IMR-90 (cell line): ENCODE data around the gene GRAMD1B. TPM values are rescaled to one million over a fixed set of nuclear protein-coding genes. Genes with fewer than 3 reads are reported as not detected.

ENCODE experiments used
- ATAC-seq: fragments of 200-7000 bp; cut with Tn5 transposase; 2 replicates; pipeline ENCODE4 v1.9.1; 2020; ENCODE audit warnings: low read depth, mild to moderate bottlenecking, moderate library complexity
- BruUV-seq: library from RNA; stranded (reverse); fragments of 400-500 nt; replicated peaks from 2 replicates; lab custom pipeline; 2021; lab: Mats Ljungman, UMichigan
- CTCF ChIA-PET: fragments of 300-600 bp; formaldehyde crosslinking; extraction: SDS; loops from one replicate; lab custom pipeline; 2021; ENCODE audit warnings: antibody characterized with exemption; lab: Yijun Ruan, JAX
- POLR2A ChIA-PET: fragments of 300-600 bp; sonication (Branson Sonifier 250); formaldehyde crosslinking; loops from one replicate; lab custom pipeline; 2022; ENCODE audit warnings: antibody characterized with exemption; ENCODE audit not compliant: unreplicated experiment; lab: Charles Lee
- DNase-seq: peaks from one replicate; pipeline ENCODE4 v3.0.0; 2013
- H2AFZ ChIP-seq: replicated peaks from 2 replicates; pipeline ENCODE3; 2013; ENCODE audit warnings: low read length, mild to moderate bottlenecking; ENCODE audit not compliant: poor library complexity
- H2AK5ac ChIP-seq: 2 replicates; pipeline ENCODE4 v1.6.1; 2013; ENCODE audit warnings: low read depth, low read length, inconsistent platforms
- H2AK9ac ChIP-seq: replicated peaks from 2 replicates; pipeline ENCODE3; 2013; ENCODE audit warnings: mild to moderate bottlenecking, low read depth, low read length, moderate library complexity; ENCODE audit not compliant: poor library complexity
- H2BK120ac ChIP-seq: 2 replicates; pipeline ENCODE4 v1.6.1; 2013; ENCODE audit warnings: low read depth, low read length, inconsistent platforms
- H2BK15ac ChIP-seq: 3 replicates; pipeline ENCODE4 v1.6.1; 2013; ENCODE audit warnings: low read depth, low read length, inconsistent platforms
- H2BK20ac ChIP-seq: 2 replicates; pipeline ENCODE4 v1.6.1; 2013; ENCODE audit warnings: low read depth, mild to moderate bottlenecking, inconsistent platforms, low read length, moderate library complexity
- H2BK5ac ChIP-seq: 2 replicates; pipeline ENCODE4 v1.6.1; 2013; ENCODE audit warnings: mild to moderate bottlenecking, low read depth, low read length, inconsistent platforms; ENCODE audit not compliant: poor library complexity, severe bottlenecking
- H3K14ac ChIP-seq: replicated peaks from 2 replicates; pipeline ENCODE4 v1.6.1; 2013; ENCODE audit warnings: low read depth, low read length, inconsistent platforms
- H3K18ac ChIP-seq: 2 replicates; pipeline ENCODE4 v1.6.1; 2013; ENCODE audit warnings: low read depth, low read length, control low read depth
- H3K23ac ChIP-seq: 2 replicates; pipeline ENCODE4 v1.6.1; 2013; ENCODE audit warnings: low read depth, low read length, inconsistent platforms
- H3K27ac ChIP-seq: 2 replicates; pipeline ENCODE4 v1.5.1; 2013; ENCODE audit warnings: mild to moderate bottlenecking, control low read depth, low read length; ENCODE audit not compliant: insufficient read depth
- H3K27me3 ChIP-seq: 2 replicates; pipeline ENCODE4 v1.6.1; 2013; ENCODE audit warnings: low read length; ENCODE audit not compliant: control insufficient read depth, insufficient read depth
- H3K36me3 ChIP-seq: 2 replicates; pipeline ENCODE4 v1.6.1; 2013; ENCODE audit warnings: low read length, mixed read lengths; ENCODE audit not compliant: control insufficient read depth, insufficient read depth
- H3K4ac ChIP-seq: 2 replicates; pipeline ENCODE4 v1.6.1; 2013; ENCODE audit warnings: low read depth, low read length, inconsistent platforms
- H3K4me1 ChIP-seq: 2 replicates; pipeline ENCODE4 v1.6.1; 2013; ENCODE audit warnings: low read length, mixed read lengths; ENCODE audit not compliant: control insufficient read depth, insufficient read depth
- H3K4me2 ChIP-seq: 2 replicates; pipeline ENCODE4 v1.6.1; 2013; ENCODE audit warnings: low read depth, mild to moderate bottlenecking, control low read depth, low read length, moderate library complexity
- H3K4me3 ChIP-seq: 2 replicates; pipeline ENCODE4 v1.5.1; 2013; ENCODE audit warnings: low read depth, mild to moderate bottlenecking, control low read depth, low read length, moderate library complexity; ENCODE audit not compliant: insufficient read depth
- H3K56ac ChIP-seq: 2 replicates; pipeline ENCODE4 v1.6.1; 2013; ENCODE audit warnings: low read length, inconsistent platforms; ENCODE audit not compliant: insufficient read depth; ENCODE audit errors: extremely low read depth
- H3K79me1 ChIP-seq, 2 experiments: 2 replicates each; pipeline ENCODE4 v1.6.1; 2013; ENCODE audit warnings: low read length in 2 of 2, inconsistent platforms in 1 of 2, low read depth in 1 of 2
- H3K9ac ChIP-seq: 2 replicates; pipeline ENCODE4 v1.6.1; 2013; ENCODE audit warnings: low read depth, low read length, control low read depth
- H3K9me1 ChIP-seq: 2 replicates; pipeline ENCODE4 v1.6.1; 2013; ENCODE audit warnings: low read length, inconsistent platforms; ENCODE audit not compliant: insufficient read depth
- H3K9me3 ChIP-seq: 2 replicates; pipeline ENCODE4 v1.6.1; 2013; ENCODE audit warnings: low read length; ENCODE audit not compliant: control insufficient read depth, insufficient read depth
- H4K20me1 ChIP-seq: 2 replicates; pipeline ENCODE4 v1.6.1; 2013; ENCODE audit warnings: low read length, inconsistent platforms; ENCODE audit not compliant: insufficient read depth
- H4K5ac ChIP-seq: 2 replicates; pipeline ENCODE4 v1.6.1; 2013; ENCODE audit warnings: mild to moderate bottlenecking, low read depth, low read length, control low read depth
- H4K8ac ChIP-seq, 2 experiments: 2 replicates each; pipeline ENCODE4 v1.6.1; 2013; ENCODE audit warnings: low read depth in 2 of 2, low read length in 2 of 2, control low read depth in 1 of 2, inconsistent platforms in 1 of 2
- H4K91ac ChIP-seq: 2 replicates; pipeline ENCODE4 v1.6.1; 2013; ENCODE audit warnings: low read depth, low read length, inconsistent platforms; ENCODE audit not compliant: insufficient read depth
- CEBPB ChIP-seq: IDR thresholded peaks from 2 replicates; pipeline ENCODE4 v1.6.1; 2012; ENCODE audit warnings: low read depth, low read length, improper control_type of control experiment
- CTCF ChIP-seq: conservative IDR thresholded peaks from 2 replicates; pipeline ENCODE4 v1.5.1; 2012; ENCODE audit warnings: mild to moderate bottlenecking, low read depth, low read length, improper control_type of control experiment
- FOS ChIP-seq: fragments of 150-350 bp; IDR thresholded peaks from 2 replicates; pipeline ENCODE4 v1.6.1; 2016; ENCODE audit warnings: low read depth, low read length
- MAZ ChIP-seq: IDR thresholded peaks from 2 replicates; pipeline ENCODE4 v1.6.1; 2012; ENCODE audit warnings: low read depth, mild to moderate bottlenecking, low read length, improper control_type of control experiment, moderate library complexity, borderline replicate concordance
- RFX5 ChIP-seq: IDR thresholded peaks from 2 replicates; pipeline ENCODE4 v1.8.0; 2012; ENCODE audit warnings: low read depth, mild to moderate bottlenecking, low read length, moderate library complexity
- SMC3 ChIP-seq: fragments of 150-350 bp; IDR thresholded peaks from 2 replicates; pipeline ENCODE4 v1.6.1; 2016; ENCODE audit warnings: low read depth, mild to moderate bottlenecking, antibody characterized with exemption, low read length, moderate library complexity
- USF2 ChIP-seq: fragments of 150-350 bp; IDR thresholded peaks from 2 replicates; pipeline ENCODE4 v1.6.1; 2017; ENCODE audit warnings: mild to moderate bottlenecking, antibody characterized with exemption, low read length, low read depth
- WGBS, 2 experiments: methylation state at CpG; one replicate each; pipeline versions ENCODE4 v1.1.5 to v1.1.7; 2013; ENCODE audit warnings: missing lambda C conversion rate in 2 of 2; ENCODE audit not compliant: insufficient read length in 1 of 2; ENCODE audit errors: extremely low coverage in 2 of 2; 5-methylcytosine and 5-hydroxymethylcytosine counted together
- dilution Hi-C: fragments of 300-500 bp; cut with HindIII; formaldehyde crosslinking; loops from one replicate; pipeline ENCODE4 v1.14.3; 2018; ENCODE audit warnings: low sequenced_read_pairs; ENCODE audit not compliant: unreplicated experiment
- in situ Hi-C: fragments of 300-500 bp; cut with MboI; formaldehyde crosslinking; loops from 3 replicates; pipeline ENCODE4 v1.14.3; 2019; ENCODE audit warnings: low sequenced_read_pairs, inconsistent platforms, mixed read lengths
- intact Hi-C: fragments of 100-400 bp; cut with micrococcal nuclease; formaldehyde crosslinking; loops from 2 replicates; pipeline ENCODE4 v1.10.0; 2022
- polyA plus RNA-seq, 3 experiments: library from polyadenylated mRNA; depleted of rRNA; stranded (reverse); fragments of >200 nt; gene quantifications; 2 replicates each; pipeline ENCODE4 v1.2.3, GENCODE V29; 2012; ENCODE audit warnings: low replicate concordance in 1 of 3
- total RNA-seq: library from RNA; depleted of rRNA; stranded (reverse); fragments of >200 nt; gene quantifications from 2 replicates; pipeline ENCODE4 v1.2.3, GENCODE V29; 2012

Gene GRAMD1B
- total and polyA plus RNA-seq, 2 of the 4 experiments (the other 2 are of a cell fraction), result 7.1 to 7.2 TPM

- H2AK5ac ChIP-seq, result no peak overlapping the region
- H3K56ac ChIP-seq, result no peak overlapping the region
- no peak overlapping the region for H3K4me2 ChIP-seq
- H3K18ac ChIP-seq, result no peak overlapping the region
- H3K14ac ChIP-seq, result no peak overlapping the region
- H3K9me1 ChIP-seq, result peaks cover 17% of the 10 kb centered on the region
- H3K27me3 ChIP-seq, result no peaks in the 10 kb centered on the region
- peak; percentile 22 for DNase-seq
- TF ChIP-seq FOS (no peak), CTCF (peak; percentile 14; the same call in 1 of the 2 replicates), RFX5 (no peak), CEBPB (no peak), MAZ (no peak), USF2 (no peak), SMC3 (no peak)
- ATAC-seq, result no peak
- H2AK9ac ChIP-seq, result no peak overlapping the region
- in situ Hi-C loops, result no loop called here
- BruUV-seq, result no TSS peak
- H2AFZ ChIP-seq, result no peak overlapping the region
- no peak overlapping the region for H3K9ac ChIP-seq
- H4K8ac ChIP-seq, result no peak overlapping the region
- peaks cover 11% of the 10 kb centered on the region for H3K4me1 ChIP-seq
- no peaks in the 10 kb centered on the region for H4K20me1 ChIP-seq
- no peak overlapping the region for H2BK15ac ChIP-seq
- H3K27ac ChIP-seq, result no peak overlapping the region
- no peak overlapping the region for H4K91ac ChIP-seq
- no peaks in the 10 kb centered on the region for H3K36me3 ChIP-seq
- WGBS, 2 experiments, result 90% methylated on average over 3 of the region's 7 CpGs; no CpG with 5 or more reads in 1 of the 2 experiments
- dilution Hi-C loops, result no loop called here
- H3K9me3 ChIP-seq, result no peaks in the 10 kb centered on the region
- no peak overlapping the region for H4K5ac ChIP-seq
- no peak overlapping the region for H3K23ac ChIP-seq
- no peak overlapping the region for H2BK5ac ChIP-seq
- H3K4me3 ChIP-seq, result no peak overlapping the region
- intact Hi-C loops, result no loop called here
- H3K4ac ChIP-seq, result no peak overlapping the region
- ChIA-PET CTCF (interaction anchor here (0.6 to 1.2 kb wide), 3 partner anchors 14 to 182 kb away, joined by 3 to 6 read pairs (median 3); no protein-coding TSS in a partner anchor), POLR2A (no interaction called here)
- no peak overlapping the region for H2BK120ac ChIP-seq
- H2BK20ac ChIP-seq, result no peak overlapping the region
- H3K79me1 ChIP-seq, result peaks cover 32 to 69% of the 10 kb centered on the region in 2 experiments
Observed at GRCh38 chr11:123434262-123434661, 4.2 kb downstream of the GRAMD1B start.
